Heart left ventricle (tissue), 13 donors: ENCODE results near the gene NFAT5.

Source experiments
- POLR2A ChIP-seq, 2 donors: fragments of 450-650 bp; IDR thresholded peaks; one replicate each; pipeline ENCODE4 v1.6.1; 2017; ENCODE audit warnings: antibody characterized with exemption in 2 of 2, mild to moderate bottlenecking in 2 of 2, moderate library complexity in 2 of 2
- TF ChIP-seq, protein P1 (sequence below), 12 donors: fragments of 200-600 bp; sonication (generic) in 4 of 12; IDR thresholded peaks; one replicate each; pipeline versions ENCODE4 v1.5.0 to v1.8.0; 2018 to 2022; ENCODE audit warnings: antibody characterized with exemption in 12 of 12, mild to moderate bottlenecking in 5 of 12
- donor health status: ischemic (EF 13 %, LVEDD 7.1; RV severe dilation, severe dysfunction).
- donor health status: DM: no; HTN: yes; CAD: no.
- donor health status: DM: no; HTN: no; CAD: no.
- donor health status: ischemic (EF 25% LVEDD 6.9; RV normal size, moderate dysfunction).
- donor health status: ischemic (EF 25% LVEDD 5.7; RV mildly dilated, moderate dysfunction).
- donor health status: ischemic (EF 35%, LVEDD 5.7; RV mildly dilated, moderate dysfunction).
- donor health status: nonischemic (EF 11% LVEDD 7.7; RV severe dilation, severe dysfunction).
- donor health status: DM: yes; HTN: yes; CAD: no.
- donor health status: PGD.
- donor health status: ischemic (EF 29% LVEDD 5.4; RV normal size, mild dysfunction).
- donor health status: nonischemic (EF 23%, LVEDD 6.1; RV moderate dilation, normal function).

DNA sequence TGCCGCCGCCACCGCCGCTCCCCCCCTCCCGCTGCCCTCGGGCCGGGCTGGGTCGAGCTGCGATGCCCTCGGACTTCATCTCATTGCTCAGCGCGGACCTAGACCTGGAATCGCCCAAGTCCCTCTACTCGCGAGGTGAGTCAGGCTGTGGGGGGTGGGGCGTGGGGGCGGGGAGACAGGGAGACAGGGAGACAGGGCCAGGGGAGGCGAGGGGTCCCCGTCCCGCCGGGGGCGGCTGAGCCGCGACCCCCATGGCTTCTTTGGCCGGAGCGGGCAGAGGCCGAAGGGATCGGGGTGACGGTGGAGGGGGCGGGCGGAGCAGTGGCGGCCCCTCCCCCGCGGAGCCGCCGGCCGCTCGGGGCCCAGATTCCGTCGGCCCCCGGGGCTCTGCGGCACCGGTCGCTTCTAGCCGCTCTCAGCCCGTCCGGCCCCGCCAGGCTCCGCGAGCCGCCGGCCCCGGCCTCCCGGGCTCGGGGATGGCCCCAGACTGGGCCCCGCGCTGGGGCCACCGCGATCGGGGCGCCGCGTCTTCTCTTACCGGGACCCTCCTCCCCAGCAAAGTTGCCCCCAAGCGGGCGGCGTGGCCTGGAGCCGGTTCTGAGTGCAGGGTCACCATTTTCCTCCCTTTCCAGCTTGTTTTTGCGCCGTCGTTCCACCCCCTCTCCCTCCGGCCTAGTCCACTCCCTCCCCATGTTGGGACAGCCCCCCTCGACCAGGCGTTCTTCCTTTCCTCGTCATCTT lies 644 bp downstream of the NFAT5 start:
- no peak for TF ChIP-seq POLR2A (IDR thresholded peaks at IDR 0.05)
- TF ChIP-seq, protein P1, sequence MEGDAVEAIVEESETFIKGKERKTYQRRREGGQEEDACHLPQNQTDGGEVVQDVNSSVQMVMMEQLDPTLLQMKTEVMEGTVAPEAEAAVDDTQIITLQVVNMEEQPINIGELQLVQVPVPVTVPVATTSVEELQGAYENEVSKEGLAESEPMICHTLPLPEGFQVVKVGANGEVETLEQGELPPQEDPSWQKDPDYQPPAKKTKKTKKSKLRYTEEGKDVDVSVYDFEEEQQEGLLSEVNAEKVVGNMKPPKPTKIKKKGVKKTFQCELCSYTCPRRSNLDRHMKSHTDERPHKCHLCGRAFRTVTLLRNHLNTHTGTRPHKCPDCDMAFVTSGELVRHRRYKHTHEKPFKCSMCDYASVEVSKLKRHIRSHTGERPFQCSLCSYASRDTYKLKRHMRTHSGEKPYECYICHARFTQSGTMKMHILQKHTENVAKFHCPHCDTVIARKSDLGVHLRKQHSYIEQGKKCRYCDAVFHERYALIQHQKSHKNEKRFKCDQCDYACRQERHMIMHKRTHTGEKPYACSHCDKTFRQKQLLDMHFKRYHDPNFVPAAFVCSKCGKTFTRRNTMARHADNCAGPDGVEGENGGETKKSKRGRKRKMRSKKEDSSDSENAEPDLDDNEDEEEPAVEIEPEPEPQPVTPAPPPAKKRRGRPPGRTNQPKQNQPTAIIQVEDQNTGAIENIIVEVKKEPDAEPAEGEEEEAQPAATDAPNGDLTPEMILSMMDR (IDR thresholded peaks at IDR 0.05) = no peak
